ENCODE results near the gene NXPE3.

DNA sequence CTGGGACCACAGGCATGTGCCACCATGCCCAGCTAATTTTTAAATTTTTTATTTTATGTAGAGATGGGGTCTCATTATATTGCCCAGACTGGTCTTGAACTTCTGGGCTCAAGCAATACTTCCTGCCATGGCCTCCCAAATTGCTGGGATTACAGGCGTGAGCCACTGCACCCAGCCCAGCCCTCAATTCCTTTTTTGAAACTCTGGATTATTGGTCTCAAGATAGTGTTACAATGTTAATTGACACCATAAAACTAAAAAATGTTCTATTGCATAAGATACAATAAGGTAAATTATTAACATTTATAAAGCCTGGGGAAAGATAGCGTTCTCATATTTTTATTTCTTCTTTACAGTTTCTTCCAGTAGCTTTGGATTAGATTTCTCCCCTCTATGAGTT is 66.4 kb downstream of the NXPE3 start:
- no peak for TF ChIP-seq POLR2A (IDR thresholded peaks at IDR 0.05)
- TF ChIP-seq, protein P1, sequence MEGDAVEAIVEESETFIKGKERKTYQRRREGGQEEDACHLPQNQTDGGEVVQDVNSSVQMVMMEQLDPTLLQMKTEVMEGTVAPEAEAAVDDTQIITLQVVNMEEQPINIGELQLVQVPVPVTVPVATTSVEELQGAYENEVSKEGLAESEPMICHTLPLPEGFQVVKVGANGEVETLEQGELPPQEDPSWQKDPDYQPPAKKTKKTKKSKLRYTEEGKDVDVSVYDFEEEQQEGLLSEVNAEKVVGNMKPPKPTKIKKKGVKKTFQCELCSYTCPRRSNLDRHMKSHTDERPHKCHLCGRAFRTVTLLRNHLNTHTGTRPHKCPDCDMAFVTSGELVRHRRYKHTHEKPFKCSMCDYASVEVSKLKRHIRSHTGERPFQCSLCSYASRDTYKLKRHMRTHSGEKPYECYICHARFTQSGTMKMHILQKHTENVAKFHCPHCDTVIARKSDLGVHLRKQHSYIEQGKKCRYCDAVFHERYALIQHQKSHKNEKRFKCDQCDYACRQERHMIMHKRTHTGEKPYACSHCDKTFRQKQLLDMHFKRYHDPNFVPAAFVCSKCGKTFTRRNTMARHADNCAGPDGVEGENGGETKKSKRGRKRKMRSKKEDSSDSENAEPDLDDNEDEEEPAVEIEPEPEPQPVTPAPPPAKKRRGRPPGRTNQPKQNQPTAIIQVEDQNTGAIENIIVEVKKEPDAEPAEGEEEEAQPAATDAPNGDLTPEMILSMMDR (IDR thresholded peaks at IDR 0.05), result no peak
